Midbrain (tissue), 1 donor: ENCODE results near the gene GID4.
A peak's percentile ranks its signal among the peaks of the same experiment; 100 is the strongest.

Experiments
- DNase-seq: peaks from one replicate; lab custom pipeline; 2025; lab: John Stamatoyannopoulos, UW

GID4 gene

DNA sequence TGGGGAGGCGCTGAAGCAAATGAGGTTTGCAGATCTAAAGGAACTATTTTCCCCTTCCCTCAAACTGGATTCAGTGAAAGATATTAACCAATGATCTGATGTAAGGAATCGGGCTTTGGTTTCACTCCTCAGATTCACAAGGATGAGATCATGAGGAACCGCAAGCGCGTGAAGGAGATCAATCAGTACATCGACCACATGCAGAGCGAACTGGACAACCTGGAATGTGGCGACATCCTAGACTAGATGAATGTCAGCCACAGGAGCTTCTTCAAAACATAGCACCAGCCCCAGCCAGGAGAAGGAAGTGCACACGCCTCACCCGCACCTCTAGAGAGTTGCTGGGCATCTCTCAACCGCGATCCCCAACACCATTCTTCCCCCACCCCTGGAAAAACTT, 22.8 kb upstream of the GID4 start:
- no peak for DNase-seq

GRCh38 chr17:18017958-18018357, 21.2 kb upstream of the GID4 start:
- no peak for DNase-seq

DNA sequence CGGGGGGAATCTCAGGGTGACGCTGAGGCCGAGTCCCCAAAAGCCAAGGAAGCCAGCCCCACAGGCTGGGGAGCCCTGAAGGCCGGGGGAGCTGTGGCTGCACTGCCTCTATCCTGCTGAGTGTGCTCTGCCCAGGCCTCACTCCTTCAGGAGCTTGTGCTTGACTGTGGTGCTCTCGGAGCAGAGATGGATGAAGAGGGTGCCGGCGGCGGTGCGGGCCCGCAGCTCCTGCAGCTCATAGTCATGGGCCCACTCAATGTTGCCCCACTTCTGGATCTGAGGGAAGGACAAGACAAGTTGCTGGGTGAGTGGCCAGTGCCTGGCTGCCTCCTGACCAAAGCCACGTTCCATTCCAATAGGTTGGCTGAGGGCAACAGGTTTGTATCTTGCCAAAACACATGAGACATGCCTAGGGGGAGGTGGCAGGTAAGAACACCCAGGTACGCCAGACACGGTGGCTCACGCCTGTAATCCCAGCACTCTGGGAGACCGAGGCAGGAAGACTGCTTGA, 20.7 kb upstream of the GID4 start:
- DNase-seq = no peak

GRCh38 chr17:18019838-18020154, 19.4 kb upstream of the GID4 start:
- DNase-seq = no peak

DNA sequence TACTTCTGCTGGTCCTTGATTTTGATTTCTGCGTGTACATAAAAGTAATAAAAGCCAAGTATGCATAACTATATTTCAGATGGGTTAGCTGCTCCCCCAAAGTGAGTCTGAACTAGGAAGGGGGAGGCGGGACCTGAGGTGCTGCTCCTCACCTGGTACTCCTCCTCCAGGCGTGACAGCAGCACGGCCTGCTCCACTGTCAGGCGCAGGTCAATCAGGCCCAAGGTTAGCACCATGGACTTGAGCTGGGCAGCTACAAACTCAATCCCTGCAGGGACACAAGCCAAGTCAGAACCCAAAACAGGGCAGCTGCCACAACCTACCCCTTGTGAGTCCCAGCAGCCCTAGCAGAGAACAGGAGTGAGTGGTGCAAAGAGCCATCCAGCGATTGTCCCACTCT, 18.2 kb upstream of the GID4 start:
- DNase-seq = no peak

GRCh38 chr17:18021372-18021771, 17.8 kb upstream of the GID4 start:
- no peak for DNase-seq

- no peak for DNase-seq
These were observed 13.8 kb upstream of the GID4 start for GRCh38 chr17:18025241-18025944.

GRCh38 chr17:18025945-18026776, 13.0 kb upstream of the GID4 start:
- peak; percentile 42 for DNase-seq

DNA sequence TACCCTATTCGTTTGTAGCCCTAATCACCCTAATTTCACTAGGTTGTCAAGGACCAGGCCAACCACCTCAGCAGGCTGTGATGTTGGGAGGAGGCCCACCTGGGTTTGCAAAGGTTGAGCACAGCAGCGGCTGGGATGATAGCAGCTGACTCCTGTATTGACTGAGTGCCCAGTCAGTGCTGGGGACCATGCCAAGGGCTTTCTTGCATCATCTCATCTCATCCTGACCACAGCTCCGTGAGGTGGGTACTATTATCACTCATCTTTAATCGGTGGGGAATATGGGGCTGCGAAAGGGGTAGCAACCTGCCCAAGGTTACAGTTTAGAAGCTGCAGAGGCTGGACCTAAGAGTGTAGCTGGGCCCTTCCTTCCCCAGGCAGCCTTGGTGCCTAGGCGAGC, 11.9 kb upstream of the GID4 start:
- no peak for DNase-seq

GRCh38 chr17:18028114-18028951, 10.9 kb upstream of the GID4 start:
- no peak for DNase-seq

GRCh38 chr17:18028952-18029540, 10.2 kb upstream of the GID4 start:
- no peak for DNase-seq

DNA sequence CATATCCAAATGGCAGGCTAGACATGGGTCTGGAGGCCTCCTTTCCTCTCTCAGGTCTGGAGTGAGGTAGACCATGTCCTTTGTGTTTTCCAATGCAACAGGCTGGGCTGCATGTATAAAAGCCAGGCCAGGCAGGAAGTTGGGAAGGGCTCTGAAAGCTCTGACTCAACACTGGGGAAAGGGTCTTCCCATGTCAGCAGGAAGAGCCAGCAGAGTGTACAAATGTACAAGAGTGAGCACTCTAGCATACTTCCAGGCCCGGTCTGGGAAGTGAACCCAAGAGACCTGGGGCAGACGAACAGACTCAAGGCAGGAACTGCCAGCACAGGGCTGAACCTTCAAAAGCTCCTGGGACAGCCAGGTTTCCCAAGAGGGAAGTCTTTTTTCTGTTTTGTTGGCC, 7.3 kb upstream of the GID4 start:
- DNase-seq = no peak

- peak; percentile 79 for DNase-seq
These were observed 5.6 kb upstream of the GID4 start for GRCh38 chr17:18033442-18034099.

- no peak for DNase-seq
These were observed 3.5 kb upstream of the GID4 start for GRCh38 chr17:18035704-18036103.

DNA sequence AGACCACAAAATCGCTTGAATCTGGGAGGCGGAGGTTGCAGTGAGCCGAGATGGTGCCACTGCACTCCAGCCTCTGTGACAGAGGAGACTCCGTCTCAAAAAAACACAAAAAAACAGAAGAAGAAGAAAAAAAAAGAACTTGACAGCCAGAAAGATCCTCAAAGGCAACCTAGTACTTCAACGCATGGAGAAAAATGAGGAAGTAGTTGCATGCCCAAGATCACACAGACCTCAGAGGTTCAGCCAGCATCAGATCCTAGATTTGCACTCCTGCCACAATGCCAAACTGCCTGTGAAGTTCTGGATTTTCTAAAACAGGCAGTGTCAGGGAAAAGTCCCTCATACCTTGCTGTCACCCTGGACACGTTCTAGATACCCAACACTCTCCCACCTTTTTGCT, 1.7 kb upstream of the GID4 start:
- no peak for DNase-seq

DNA sequence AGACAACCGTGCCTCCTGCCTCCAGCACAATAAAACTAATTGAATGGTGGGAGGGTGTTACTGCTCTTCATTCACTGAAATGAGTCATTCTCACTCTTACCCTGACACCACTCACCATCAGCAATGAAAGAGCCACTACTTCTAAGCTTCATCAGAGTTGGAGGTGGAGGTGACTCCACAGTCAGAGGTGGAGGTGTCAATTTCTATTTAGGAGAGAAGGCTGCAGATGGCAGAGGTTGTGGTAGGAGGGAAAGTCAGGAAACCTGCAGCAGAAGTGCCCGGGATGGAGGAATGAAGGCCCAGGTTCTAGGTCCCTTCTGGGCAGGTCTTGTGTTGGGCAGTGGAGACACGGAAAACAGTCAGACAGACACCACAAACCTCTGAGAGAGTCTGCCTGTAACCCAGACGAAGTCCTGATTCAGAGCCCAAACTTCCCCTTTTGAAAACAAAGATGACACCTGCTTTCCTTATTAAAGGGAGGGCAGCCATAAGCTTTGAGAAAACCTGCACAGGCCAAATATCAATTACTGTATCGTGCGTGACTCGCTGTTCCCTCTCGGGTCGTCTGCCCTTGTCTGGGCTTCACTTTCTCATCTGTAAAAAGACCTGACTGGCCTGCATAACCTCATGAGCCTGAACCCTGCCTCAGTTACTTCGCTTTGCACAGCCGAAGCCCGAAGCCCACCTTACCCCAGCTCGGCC, 908 bp upstream of the GID4 start:
- no peak for DNase-seq

DNA sequence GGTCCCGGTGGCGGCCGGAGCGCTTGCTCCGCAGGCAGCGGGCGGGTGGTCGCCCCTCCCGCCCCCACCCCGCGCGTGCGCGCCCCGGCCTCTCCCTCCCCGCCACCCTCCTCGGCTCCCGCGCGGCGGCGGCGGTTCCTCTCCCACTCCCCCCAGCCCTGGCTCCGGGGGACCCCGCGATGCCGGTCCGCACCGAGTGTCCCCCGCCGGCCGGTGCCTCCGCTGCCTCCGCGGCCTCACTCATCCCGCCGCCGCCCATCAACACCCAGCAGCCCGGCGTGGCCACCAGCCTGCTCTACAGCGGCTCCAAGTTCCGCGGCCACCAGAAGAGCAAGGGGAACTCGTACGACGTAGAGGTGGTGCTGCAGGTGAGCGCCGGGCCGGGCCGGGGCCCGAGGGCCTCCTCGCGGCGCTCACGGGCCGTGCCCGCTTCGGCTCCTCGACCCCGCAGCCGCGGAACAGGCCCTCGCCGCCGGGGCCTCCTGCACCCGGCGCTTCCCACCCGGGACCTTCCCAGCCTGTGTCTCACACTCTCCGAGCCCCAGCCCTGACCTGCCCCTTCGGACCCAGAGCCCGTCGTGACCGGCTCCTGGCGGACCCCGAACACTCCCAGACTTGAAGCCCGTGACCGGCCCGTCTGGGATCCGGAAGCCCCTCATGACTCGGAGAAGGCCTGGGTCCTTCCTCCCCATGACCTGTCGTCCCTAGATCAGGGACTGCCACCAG, 490 bp downstream of the GID4 start:
- no peak for DNase-seq

DNA sequence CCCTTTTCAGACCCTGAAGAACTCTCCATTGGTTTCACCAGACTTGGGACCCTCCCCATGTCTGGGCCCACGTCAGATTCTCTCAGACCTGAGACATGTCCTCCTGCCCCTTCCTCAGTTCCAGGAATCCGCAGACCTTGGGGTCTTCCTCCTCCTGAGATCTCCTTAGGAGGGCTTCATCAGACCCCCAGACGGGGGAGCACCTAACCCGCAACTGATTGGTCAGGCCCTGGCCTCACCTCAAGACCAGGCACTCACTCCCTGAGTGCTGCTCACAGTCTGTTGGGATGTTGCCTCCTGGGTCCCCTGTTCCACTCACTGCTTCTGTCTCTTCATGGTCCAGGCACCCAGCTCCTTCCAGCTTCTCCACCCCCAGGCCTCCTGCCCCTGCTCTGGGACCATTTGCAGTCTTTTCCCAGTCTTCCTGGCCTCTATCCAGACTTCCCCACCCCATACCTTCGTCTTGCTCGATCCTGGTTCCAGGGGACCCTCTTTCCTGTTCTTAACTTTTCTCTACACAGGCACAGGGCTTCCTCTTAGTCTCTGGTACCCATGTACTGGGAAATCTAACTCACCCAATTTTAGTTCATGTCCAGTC, 1.2 kb downstream of the GID4 start:
- no peak for DNase-seq

DNA sequence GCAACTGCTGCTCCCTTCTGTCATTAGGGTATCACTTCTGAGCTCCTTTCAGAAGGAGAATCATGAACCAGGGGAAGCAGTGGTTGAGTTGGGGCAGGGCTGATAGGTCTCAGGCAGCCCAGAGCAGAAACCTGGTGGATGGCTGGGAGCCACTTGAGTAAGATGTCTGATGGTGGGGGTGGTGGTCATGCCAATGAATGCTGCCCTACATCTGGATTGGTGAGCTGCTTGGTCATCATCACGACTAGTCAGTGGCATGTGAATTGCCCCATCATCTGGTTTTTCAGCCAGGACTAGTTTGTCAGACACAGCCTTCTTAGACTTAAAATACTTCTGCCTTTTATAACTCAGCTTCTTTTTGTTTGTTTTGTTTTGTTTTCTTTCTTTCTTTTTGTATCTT, 2.6 kb downstream of the GID4 start:
- no peak for DNase-seq

DNA sequence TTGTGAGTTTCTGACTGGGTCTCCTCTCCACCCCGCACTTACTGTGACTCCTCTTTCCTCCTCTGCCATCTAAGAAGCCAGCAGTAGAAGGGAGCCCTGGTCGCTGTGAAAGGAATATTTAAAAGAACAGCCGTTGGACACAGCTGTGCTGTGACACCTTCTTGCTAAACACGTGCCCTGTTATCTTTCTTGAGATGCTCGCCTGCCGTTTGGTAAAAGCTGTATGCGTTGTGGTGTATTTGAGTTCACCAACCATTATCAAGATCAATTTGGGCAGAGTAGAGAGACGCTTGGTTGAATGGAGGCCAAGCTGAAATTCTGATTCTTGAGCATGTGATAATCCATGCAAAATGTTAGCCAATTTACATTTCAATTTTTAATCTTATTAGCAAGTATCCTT, 3.8 kb downstream of the GID4 start:
- no peak for DNase-seq
